Measurements from ENCODE around the gene HMGB3.

GRCh38 chrX:151030845-151031244 is 47.7 kb downstream of the HMGB3 start:
- TF ChIP-seq EZH2phosphoT487 (IDR thresholded peaks at IDR 0.05; ENCODE audit: insufficient read depth, low read depth): no peak
- no peak for TF ChIP-seq EZH2 (IDR thresholded peaks at IDR 0.05; ENCODE audit: insufficient read depth, poor library complexity, severe bottlenecking)

All from GM23248 (cell line).